ENCODE data around the gene STRN3.
"Not testable (repeated sequence)": the region's sequence is repeated elsewhere in the genome, so short reads cannot be mapped to it uniquely, and the experiment has no call there.

The STRN3 gene

DNA sequence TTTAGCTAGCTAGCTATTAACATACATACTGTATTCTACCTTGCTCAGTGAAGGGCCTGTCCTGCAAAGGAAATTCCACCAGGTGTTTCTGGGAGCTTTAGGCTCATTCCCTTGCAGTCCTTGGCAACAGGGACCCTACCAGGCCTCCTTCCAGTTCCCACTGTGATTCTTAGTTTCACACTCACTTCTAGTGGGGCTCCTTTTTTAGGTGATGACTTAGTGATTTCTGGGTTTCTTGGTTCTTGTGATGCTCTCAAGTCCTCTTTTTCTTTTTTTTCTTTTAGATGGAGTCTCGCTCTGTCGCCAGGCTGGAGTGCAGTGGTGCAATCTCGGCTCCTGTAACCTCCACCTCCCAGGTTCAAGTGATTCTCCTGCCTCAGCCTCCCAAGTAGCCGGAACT, 10.4 kb upstream of the STRN3 start:
- no peak for DNase-seq

DNA sequence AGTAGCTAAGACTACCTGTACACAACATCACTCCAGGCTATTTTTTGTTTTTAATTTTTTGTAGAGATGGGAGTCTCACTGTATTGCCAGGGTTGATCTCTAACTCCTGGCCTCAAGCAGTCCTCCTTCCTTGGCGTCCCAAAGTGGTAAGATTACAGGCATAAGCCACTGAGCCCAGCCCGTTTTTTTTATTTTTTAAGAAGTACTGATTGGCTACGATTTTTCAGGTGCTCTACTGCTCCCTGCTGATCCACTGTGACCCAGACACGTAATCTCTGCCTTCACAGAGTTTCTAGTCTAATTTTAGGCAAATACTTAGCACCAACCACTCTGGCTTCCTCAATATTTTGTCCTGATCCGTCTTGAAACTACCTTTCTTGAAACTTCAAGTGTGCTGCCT, 4.3 kb upstream of the STRN3 start:
- DNase-seq, result no peak

DNA sequence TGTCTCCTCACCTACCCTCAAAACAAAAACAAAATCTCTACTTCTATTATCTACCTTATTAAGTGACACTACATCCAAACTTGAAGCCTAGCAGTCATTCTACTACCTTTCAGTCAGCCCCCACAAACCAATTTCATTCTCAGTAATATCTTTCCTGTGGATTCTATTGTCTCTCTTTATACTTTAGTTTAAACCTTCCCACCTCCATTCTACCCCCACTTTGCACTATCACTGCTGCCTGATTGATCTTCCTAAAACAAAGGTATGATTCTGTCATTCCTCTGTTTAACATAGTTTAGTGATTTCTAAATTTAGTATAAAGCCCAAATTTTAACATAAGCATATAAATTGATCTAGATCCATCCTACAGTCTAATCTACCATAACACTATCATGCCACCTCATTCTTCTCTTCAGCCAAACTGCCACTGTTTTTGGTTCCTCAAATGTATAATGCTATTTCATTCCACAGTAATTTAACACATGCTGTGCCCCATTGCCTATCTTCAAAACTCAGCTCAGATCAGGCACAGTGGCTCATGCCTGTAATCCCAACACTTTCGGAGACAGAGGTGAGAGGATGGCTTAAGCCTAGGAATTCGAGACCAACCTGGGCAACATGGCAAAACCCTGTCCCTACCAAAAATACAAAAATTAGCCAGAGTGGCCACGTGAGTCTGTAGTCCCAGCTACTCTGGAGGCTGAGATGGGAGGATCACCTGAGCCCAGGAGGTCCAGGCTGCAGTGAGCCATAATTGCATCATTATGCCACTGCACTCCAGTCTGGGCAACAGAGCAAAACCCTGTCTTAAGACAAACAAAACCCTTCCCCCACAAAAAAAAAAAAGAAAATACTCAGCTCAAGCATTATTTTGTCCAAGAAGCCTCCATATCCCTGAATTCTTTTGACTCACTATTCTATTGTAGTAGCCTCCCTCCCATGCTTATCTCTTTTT, 3.1 kb upstream of the STRN3 start:
- no peak for DNase-seq

DNA sequence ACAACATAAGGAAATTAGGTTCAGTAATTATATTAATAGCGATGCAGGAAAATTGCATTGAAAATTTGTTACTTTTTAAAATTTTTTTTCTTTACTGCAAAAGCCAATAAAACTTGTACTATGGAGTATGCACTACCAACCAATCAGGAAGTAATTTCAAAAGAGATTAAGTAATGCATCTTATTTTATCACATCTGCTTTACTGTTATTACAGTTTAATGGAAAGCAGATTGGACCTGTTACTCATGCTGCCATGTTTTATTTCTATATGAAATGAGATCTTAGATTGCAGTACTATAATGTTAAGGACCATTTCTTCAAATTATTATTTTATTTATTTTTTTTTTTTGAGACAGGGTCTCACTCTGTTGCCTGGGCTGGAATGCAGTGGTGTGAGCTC, 1.7 kb upstream of the STRN3 start:
- no peak for DNase-seq

DNA sequence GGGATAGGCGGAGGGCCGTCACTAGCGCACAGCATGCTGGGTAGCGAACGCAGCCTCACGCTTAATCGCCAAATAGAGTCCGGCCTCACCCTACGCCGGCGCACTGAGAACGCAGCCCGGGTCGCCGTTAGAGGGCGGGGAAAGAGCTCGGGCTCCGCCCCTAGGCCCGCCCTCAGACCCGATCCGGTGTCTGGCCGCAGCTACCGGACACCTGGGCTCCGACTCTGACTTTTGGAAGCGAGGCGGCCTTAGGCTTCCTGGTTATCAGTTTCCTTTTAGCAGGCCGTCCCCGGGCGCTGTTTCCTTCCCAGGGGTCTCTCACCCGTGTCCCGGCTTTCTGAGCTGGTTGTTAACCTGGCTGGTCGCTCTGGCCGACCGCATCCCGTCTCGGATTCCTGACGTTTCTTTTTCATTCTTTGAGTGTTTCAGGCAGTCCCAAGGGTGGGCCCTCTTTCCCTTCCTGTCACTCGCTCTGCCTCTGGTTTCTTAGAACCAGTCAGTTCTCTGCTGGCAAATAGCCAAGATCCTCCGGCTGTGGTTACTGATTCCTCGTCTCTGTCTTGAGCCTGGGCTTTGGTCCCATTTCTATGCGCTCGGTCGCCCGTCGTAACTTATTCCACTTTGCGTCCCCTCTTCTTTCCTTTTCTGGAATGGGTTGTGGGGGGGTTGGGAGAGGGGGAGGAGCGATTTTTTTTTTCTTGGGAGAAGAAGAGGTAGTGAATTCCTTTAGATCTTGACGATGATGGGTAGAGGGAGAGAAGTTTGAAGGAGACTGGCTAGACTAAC, 464 bp upstream of the STRN3 start:
- DNase-seq, result peak; percentile 95 to 96

DNA sequence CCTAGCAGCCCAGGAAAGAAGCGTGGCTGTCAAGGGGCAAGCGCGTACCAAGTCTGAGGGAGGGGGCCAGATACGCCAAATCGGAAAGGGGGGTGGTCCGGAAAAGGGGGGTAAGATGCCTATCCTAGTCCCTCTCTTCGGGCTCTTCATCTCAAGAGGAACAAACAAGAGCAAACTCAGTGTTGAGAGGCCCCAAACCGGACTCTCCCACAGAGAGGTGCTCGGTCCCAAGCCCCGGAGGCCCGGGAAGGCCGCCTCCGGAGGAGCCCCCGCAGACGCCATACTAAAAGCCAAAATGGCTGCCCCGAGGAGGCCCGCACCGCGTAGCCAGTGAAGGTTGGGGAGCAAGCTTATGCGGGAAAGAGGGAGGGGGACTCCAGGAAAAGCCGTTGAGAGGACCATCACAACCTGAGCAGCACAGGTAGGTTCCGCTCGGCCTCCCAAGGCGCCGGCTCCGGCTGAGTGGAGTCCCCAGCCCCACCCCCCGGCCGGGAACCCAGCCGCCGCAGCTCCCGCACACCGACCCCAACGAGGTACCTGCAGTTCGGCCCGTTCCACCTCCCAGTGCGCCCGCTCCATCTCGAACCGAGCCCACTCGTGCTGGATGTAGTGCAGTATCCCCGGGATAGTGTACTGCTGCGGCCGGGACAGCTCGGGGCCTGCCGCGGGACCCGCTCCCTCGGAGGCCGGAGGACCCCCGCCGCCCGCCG, 657 bp downstream of the STRN3 start, which contains the start of gene AP4S1:
AP4S1 (plus strand) TSS at position 283 of the 710 bp plus-strand sequence. CDS start 40,548 bp downstream, outside the sequence.
- DNase-seq, result peak; percentile 40 to 45

DNA sequence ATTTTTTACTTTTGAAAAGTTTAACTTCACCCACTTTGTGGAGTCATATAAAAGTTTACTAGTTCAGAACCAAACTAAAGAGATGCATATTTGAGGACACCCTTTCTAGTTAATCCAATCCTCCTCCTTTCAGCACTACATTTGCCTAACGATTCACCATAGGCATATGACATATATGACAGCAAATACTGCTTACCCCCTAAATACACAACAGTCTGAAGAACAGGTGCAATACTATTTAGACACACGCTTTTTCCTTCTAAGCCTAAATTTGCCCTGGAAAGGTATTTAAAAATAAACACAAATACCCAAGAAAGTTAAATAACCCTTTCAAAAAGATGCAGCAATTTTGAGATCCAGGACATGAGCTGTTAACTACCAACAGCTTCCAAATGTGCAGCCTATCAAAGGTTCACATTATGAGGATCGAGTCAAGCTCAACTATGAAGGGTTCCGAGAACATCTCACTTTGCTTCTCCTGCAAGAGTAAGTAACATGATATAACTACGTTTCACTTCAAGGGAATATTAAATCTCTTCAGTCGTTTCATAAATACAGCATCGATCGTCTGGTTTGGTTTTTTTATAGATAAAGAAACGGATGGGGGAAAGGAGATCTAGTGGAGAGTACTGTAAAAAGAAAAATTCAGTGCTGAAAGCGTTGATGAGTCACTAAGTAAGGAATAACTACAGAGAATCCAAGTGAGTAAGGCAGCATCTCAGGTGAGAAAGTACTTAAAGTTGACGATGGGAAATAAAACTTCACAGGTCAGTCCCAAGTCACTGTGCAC, 1.4 kb downstream of the STRN3 start:
- DNase-seq, result no peak

DNA sequence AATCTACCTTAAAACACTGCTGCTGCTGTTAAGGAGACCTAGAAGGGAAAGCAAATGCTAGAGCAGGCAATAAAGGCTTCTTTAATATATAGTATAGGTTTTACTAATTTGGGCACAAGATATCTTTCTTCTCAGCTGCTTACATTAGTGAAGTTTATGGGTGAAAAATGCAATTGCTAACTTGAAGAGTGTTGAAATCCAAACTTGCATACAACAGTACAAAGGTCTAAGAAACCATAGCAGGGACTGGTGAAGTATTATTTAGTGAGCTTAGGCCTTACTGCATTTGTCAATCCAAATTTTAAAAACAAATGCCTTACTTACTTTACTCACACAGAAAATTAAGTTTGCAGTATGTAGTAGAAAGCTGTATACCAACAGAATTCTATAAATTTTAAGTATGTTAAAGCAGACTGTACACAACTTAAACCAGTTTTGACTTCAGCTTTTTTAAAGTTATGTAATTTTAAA, 2.1 kb downstream of the STRN3 start:
- no peak for DNase-seq

DNA sequence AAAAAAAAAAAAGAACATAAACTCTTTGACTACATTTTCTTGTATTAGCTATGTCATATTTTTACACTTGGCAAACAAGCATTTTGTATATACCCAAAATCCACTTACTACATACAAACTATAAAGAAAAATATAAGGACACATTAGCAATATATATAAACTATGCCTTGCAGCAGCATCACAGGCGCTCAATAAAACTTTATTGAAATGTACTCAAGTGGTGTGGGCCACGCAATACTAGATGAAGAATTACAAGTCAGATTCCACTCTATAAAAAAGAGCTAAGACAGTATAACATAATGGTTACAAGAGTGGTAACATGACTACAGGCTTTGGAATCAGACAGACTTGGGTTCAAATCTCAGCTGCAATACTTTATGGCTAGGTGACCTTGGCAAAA, 3.8 kb downstream of the STRN3 start:
- no peak for DNase-seq

DNA sequence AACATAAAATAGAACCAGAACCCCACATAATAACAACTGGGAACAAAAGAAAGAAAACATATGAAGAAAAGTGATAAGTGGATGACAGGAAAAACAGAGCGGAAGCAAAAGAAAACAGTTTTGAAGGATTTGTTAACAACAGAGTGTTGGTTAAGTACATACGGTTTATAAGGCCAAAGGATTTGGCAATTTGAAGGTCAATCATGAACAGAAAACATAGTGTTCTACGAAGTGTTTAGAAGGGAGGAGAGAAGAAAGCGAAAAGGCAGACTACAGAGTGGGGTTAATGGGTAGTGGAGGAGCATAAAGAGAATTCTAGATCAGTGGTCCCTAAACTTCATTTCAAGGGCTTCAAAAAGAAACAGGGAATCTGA, 4.6 kb downstream of the STRN3 start:
- no peak for DNase-seq

DNA sequence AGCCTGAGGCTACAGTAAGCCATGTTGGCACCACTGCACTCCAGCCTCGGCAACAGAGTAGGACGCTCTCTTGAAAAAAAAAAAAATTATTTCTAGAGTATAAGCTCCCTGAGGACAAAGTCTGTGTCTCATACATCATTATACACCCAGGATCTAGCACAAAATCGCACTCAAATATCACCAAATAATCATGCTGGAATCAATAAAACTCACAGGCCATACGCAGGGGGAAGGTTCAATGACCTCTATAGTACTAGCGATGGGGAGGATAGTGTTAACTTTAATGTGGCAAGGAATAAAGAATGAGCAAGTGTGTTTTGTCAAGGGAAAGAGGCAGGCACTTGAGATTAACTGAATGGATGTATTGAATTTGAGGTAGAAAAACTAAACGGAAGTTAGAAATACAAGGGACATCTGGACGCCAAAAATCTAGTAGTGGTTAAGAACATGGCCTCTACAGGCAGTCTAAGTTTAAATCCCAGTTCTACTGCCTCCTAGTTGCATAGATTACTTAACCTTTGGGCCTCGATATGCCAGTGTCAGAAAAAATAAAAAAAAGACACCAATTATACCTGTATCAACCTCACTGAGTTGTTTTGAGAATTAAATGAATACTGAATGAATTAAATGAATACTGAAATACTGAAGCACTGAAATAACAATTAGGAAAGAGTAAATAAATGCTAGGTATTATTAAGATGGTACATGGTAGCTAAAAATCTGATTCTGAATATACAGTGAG, 5.2 kb downstream of the STRN3 start:
- no peak for DNase-seq

DNA sequence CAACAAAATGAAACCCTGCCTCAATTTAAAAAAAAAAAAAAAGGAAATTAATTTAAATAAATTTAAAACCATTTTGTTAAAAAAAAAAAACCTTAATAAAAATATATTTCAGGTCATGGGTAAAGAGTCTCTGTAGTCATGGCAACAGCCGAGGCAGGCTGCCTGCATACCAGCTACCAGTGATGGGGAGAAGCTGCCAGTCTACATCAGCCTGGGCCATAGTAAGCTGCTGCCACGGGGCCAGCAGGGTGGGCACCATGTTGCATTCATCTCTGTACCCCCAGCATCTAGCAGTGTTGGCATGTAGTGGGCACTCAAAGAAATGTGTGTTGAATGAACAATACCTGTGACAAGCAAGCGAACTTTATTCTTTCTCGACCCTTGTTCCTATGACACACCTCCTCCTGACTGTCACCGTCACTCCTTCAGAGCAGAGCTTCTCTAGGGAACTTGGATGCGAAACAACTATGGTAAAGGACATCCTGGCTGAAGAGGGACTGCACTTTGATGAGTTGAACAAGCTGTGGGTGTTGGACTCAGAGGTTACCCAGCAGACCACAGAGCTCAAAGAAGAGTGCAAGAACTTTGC, 8.0 kb downstream of the STRN3 start:
- DNase-seq, result no peak

DNA sequence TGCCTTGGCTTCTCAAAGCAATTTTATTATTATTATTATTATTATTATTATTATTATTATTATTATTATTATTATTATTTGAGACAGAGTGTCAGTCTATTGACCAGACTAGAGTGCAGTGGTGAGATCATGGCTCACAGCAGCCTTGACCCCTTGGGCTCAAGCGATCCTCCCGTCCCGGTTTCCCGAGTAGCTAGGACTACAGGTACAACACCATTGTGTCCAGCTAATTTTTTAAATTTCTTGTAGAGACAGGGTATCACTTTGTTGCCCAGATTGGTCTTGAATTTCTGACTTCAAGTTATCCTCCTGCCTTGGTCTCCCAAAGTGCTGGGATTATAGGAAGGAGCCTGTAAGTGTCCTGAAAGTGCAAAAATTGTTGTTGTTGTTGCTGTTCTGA, 12.3 kb downstream of the STRN3 start:
- DNase-seq, result no peak

DNA sequence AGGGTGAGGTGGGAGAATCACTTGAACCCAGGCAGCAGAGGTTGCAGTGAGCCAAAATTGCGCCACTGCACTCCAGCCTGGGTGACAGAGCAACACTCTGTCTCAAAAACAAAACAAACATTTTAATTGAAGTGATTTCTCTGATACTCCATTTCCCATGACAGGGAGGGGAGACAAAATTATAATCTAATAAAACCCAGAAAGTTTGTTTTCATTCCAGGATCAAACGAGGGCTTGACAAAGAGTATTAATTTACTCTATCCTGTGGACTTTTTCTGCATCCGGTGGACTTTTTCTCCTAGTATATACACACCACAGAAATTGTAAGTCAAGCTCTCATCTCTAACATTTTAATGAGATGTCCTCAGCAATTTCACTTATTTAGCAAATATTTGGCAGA, 15.2 kb downstream of the STRN3 start:
- no peak for DNase-seq

DNA sequence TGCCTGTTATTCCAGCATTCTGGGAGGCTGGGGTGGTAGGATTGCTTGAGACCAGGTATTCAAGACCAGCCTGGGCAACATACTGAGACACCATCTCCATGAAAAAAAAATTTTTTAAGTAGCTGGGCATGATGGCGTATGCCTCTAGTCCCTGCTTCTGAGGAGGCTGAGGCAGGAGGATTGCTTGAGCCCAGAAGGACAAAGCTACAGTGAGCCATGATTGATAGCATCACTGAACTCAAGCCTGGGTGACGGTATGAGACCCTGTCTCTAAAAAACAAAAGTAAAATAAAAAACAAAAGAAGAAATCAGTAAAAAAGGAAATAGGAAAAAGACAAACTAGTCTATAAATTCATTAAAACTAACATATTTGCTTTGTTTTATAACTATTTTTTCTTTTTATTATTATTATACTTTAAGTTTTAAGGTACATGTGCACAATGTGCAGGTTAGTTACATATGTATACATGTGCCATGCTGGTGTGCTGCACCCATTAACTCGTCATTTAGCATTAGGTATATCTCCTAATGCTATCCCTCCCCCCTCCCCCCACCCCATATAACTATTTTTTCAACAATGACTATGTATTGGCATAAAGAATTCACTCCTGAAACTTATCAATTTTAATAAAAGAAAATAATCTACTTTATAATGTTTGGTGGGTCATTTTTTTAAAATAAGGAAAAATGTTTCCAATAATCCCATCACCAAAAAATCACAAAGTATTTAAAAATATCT, 16.2 kb downstream of the STRN3 start:
- DNase-seq, result no peak

DNA sequence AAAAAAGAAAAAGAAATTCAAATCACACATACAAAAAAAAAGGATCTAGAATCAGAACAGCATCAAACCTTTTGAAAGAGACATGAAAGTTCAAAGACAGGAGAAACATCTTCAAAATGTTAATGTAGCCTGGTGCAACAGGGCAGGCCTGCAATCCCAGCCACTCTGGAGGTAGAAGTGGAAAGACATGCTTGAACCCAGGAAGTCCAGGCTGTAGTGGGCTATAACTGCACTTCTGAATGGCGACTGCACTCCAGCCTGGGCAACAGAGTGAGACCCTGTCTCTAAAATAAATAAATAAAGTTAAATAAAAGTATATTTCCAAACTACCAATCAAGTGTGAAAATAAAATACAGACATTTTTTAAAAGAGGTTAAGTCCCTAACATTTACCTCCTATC, 19.5 kb downstream of the STRN3 start:
- no peak for DNase-seq

DNA sequence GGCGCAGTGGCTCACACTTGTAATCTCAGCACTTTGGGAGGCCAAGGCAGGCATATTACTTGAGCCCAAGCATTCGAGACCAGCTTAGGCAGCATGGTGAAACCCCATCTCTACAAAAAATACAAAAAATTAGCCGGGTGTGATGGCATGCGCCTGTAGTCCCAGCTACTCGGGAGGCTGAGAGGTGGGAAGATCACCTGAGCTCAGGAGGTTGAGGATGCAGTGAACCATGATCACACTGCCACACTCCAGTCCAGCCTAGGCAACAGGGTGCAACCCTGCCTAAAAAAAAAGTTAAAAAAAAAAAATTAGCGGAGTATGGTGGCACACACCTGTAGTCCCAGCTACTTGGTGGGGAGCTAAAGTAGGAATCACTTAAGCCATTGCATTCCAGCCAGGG, 22.2 kb downstream of the STRN3 start:
- not testable (repeated sequence) for DNase-seq

DNA sequence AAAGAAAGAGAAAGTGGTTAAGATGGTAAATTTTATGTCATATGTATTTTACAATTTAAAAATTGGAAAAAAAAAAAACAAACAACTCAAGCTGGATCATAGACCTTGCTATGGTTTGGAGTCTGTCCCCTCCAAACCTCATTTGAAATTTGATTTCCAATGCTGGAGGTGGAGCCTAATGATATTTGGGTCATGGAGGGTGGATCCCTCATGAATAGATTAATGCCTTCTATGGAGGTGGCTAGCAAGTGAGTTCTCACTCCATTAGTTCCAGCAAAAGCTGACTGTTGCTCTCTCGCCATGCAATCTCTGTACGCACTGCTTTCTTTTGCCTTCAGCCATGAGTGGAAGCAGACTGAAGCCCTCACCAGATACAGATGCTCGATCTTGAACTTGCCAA, 22.9 kb downstream of the STRN3 start:
- no peak for DNase-seq

DNA sequence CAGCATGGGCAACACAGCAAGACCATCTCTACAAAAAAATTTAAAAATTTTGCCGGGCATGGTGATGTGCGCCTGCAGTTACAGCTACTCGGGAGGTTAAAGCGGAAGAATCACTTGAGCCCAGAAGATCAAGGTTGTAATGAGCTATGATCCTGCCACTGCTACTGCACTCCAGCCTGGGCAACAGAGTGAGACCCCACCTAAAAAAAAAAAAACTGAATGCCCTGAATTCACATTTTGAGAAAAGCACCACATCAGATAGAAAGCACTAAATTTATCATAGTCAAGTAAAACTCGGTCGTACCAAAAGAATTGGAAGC, 24.9 kb downstream of the STRN3 start:
- DNase-seq, result no peak

DNA sequence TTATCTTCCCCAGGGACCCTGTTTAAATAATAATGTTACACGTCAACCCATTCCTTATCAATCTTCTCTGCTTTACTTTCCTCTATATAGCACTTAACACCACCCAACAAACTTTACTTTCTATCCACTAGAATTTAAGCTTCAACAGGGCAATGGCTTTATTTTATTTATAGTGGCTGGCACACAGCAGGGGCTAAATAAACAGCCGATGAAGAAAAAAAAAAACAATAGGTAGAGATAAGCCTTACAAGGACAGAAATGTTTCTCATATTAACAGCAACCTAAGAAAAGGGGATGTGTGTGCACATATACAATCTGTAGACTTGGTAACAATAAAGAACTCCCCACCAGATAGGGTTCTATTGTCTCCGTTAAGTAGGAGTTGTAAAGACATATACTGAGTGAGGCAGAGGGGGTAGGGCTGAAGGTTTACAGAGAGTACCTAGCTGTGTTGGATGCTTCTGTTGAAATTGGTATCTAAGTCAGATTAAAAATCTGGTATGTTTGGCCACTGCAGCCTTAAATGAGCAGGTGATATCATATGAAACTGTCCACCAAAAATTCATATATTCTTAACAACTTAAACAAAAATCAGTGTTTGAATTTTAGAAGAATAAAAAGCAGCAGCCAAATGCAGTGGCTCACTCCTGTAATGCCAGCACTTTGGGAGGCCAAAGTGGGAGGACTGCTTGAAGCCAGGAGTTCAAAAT, 25.4 kb downstream of the STRN3 start:
- DNase-seq, result no peak
